Erythroblast (primary cell): ENCODE data around the gene EDC3.

ENCODE experiments used
- GATA1 ChIP-seq: IDR thresholded peaks from 2 replicates; pipeline ENCODE4 v1.6.1; 2011; ENCODE audit warnings: low read depth, mild to moderate bottlenecking, control low read depth, low read length, moderate library complexity
- POLR2A ChIP-seq: IDR thresholded peaks from 2 replicates; pipeline ENCODE4 v1.6.1; 2011; ENCODE audit warnings: mild to moderate bottlenecking, low read length

- TF ChIP-seq POLR2A (no peak), GATA1 (no peak)
These were observed 31.2 kb downstream of the EDC3 start for GRCh38 chr15:74664670-74665069.
